K562 (cell line): ENCODE data around the gene EXOC5. TPM values are rescaled to one million over a fixed set of nuclear protein-coding genes. Genes with fewer than 3 reads are reported as not detected.

ENCODE experiments used
- ATAC-seq: fragments of 200-7000 bp; cut with Tn5 transposase; 3 replicates; pipeline ENCODE4 v1.9.1; 2020; ENCODE audit warnings: moderate library complexity
- BruUV-seq: library from RNA; stranded (reverse); fragments of 400-500 nt; replicated peaks from 2 replicates; lab custom pipeline; 2021; lab: Mats Ljungman, UMichigan
- CTCF ChIA-PET: fragments of 300-600 bp; formaldehyde crosslinking; extraction: SDS; loops from one replicate; lab custom pipeline; 2021; ENCODE audit warnings: low intra/inter-chr PET ratio; lab: Yijun Ruan, JAX
- POLR2A ChIA-PET: fragments of 300-600, 350-650 bp; sonication (Branson Sonifier 250); formaldehyde crosslinking; extraction: SDS; loops from one replicate; lab custom pipeline; 2021; ENCODE audit warnings: antibody characterized with exemption, inconsistent platforms; lab: Yijun Ruan, JAX
- DNase-seq, 4 experiments: peaks; one replicate each; pipeline versions ENCODE4 v3.0.0 to v3.0.0-alpha.2; 2011 to 2018; ENCODE audit warnings: low spot score in 3 of 4, mixed read lengths in 3 of 4; ENCODE audit errors: extremely low read depth in 1 of 4
- FAIRE-seq: peaks from 2 replicates; lab custom pipeline; 2011; peaks lifted over from hg19 to GRCh38; lab: Jason Lieb, UNC
- H2AFZ ChIP-seq: 2 replicates; pipeline ENCODE4 v1.6.0; 2011; ENCODE audit warnings: low read depth, low read length, control low read depth, inconsistent platforms
- H3K27ac ChIP-seq: fragments of 200-600 bp; 3 replicates; pipeline ENCODE4 v1.8.0; 2011; ENCODE audit warnings: low read depth, mild to moderate bottlenecking, control low read depth, inconsistent platforms, low read length, moderate library complexity, mixed read lengths; ENCODE audit errors: extremely low read depth
- H3K27me3 ChIP-seq, 2 experiments: fragments of 300-600 bp in 1 of 2; 2 replicates in 1 of 2; 3 replicates in 1 of 2; pipeline versions ENCODE4 v1.6.0 to v1.8.0; 2011; ENCODE audit warnings: inconsistent platforms in 2 of 2, low read length in 2 of 2, mild to moderate bottlenecking in 1 of 2, mixed read lengths in 1 of 2, moderate library complexity in 1 of 2; ENCODE audit not compliant: control insufficient read depth in 2 of 2, insufficient read depth in 2 of 2
- H3K36me3 ChIP-seq: fragments of 300-600 bp; 3 replicates; pipeline ENCODE4 v1.8.0; 2011; ENCODE audit warnings: mild to moderate bottlenecking, low read length, inconsistent platforms; ENCODE audit not compliant: control insufficient read depth, insufficient read depth
- H3K4me1 ChIP-seq, 2 experiments: fragments of 200-600 bp in 1 of 2; replicated peaks in 1 of 2; 2 replicates in 1 of 2; 3 replicates in 1 of 2; pipeline versions ENCODE4 v1.5.1 to v1.8.0; 2011; ENCODE audit warnings: inconsistent platforms in 2 of 2, low read length in 2 of 2, mild to moderate bottlenecking in 1 of 2, mixed read lengths in 1 of 2, moderate library complexity in 1 of 2; ENCODE audit not compliant: control insufficient read depth in 2 of 2, insufficient read depth in 2 of 2
- H3K4me2 ChIP-seq: 2 replicates; pipeline ENCODE4 v1.6.1; 2011; ENCODE audit warnings: low read length, control low read depth, inconsistent platforms, mixed read lengths; ENCODE audit not compliant: insufficient read depth
- H3K4me3 ChIP-seq: fragments of 200-600 bp; sonication (generic), shearing (Covaris generic); 2 replicates; pipeline ENCODE4 v1.5.1; 2016; ENCODE audit warnings: control low read depth, inconsistent platforms
- H3K79me2 ChIP-seq: fragments of 200-600 bp; 3 replicates; pipeline ENCODE4 v1.8.0; 2011; ENCODE audit warnings: low read length, inconsistent platforms; ENCODE audit not compliant: control insufficient read depth, insufficient read depth
- H3K9ac ChIP-seq, 2 experiments: 2 replicates each; pipeline versions ENCODE4 v1.6.0 to v1.6.1; 2011; ENCODE audit warnings: low read depth in 2 of 2, low read length in 2 of 2, control low read depth in 1 of 2, inconsistent platforms in 1 of 2, mild to moderate bottlenecking in 1 of 2, mixed read lengths in 1 of 2; ENCODE audit not compliant: insufficient read depth in 1 of 2
- H3K9me1 ChIP-seq: one replicate; pipeline ENCODE4 v1.6.0; 2011; ENCODE audit warnings: inconsistent platforms, mild to moderate bottlenecking, low read length, moderate library complexity; ENCODE audit not compliant: control insufficient read depth, insufficient read depth
- H3K9me3 ChIP-seq: replicated peaks from 2 replicates; pipeline ENCODE4 v1.5.1; 2011; ENCODE audit warnings: low read depth, low read length, inconsistent platforms; ENCODE audit not compliant: control insufficient read depth, insufficient read depth
- H4K20me1 ChIP-seq: replicated peaks from 2 replicates; pipeline ENCODE4 v1.6.1; 2011; ENCODE audit warnings: low read length, inconsistent platforms, mixed read lengths; ENCODE audit not compliant: control insufficient read depth, insufficient read depth
- CREB3 ChIP-seq: fragments of 450-650 bp; conservative IDR thresholded peaks from 2 replicates; pipeline ENCODE4 v1.6.1; 2016; ENCODE audit warnings: missing genetic modification characterization, low read depth, mild to moderate bottlenecking, missing compliant biosample characterization, moderate library complexity
- ESRRB ChIP-seq: fragments of 250-450 bp; sonication (Bioruptor Pico); IDR thresholded peaks from 2 replicates; pipeline ENCODE4 v1.5.0; 2020; ENCODE audit warnings: mild to moderate bottlenecking, moderate library complexity, borderline replicate concordance
- ETS2 ChIP-seq: IDR thresholded peaks from 2 replicates; pipeline ENCODE4 v1.6.1; 2016; ENCODE audit warnings: borderline replicate concordance, missing genetic modification characterization, mild to moderate bottlenecking, moderate library complexity, missing compliant biosample characterization; ENCODE audit not compliant: poor library complexity, severe bottlenecking
- FOSL1 ChIP-seq: fragments of 200-800 bp; sonication (Bioruptor generic); conservative IDR thresholded peaks from 2 replicates; pipeline ENCODE4 v1.6.1; 2016; ENCODE audit warnings: missing genetic modification characterization, missing compliant biosample characterization
- NEUROD1 ChIP-seq: fragments of 150-350 bp; IDR thresholded peaks from 2 replicates; pipeline ENCODE4 v1.6.1; 2014; ENCODE audit warnings: borderline replicate concordance, low read length, low read depth; ENCODE audit not compliant: partially characterized antibody
- NUFIP1 ChIP-seq: fragments of 450-650 bp; IDR thresholded peaks from 2 replicates; pipeline ENCODE4 v1.6.1; 2018; ENCODE audit not compliant: partially characterized antibody
- PHF20 ChIP-seq: fragments of 450-650 bp; IDR thresholded peaks from 2 replicates; pipeline ENCODE4 v1.6.1; 2018; ENCODE audit not compliant: partially characterized antibody
- SAFB2 ChIP-seq: fragments of 200-400 bp; formaldehyde crosslinking; IDR thresholded peaks from 2 replicates; pipeline ENCODE4 v1.6.1; 2018; ENCODE audit warnings: borderline replicate concordance, low read length, low read depth, moderate library complexity; ENCODE audit not compliant: severe bottlenecking
- SRF ChIP-seq, 2 experiments: fragments of 250-450, 450-650 bp in 1 of 2; sonication (Bioruptor Pico) in 1 of 2; sonication (generic) in 1 of 2; formaldehyde crosslinking; IDR thresholded peaks; 2 replicates each; pipeline versions ENCODE4 v1.5.0 to v1.5.1; 2020 to 2022; ENCODE audit warnings: mild to moderate bottlenecking in 1 of 2, missing genetic modification reagents in 1 of 2
- SRSF9 ChIP-seq: fragments of 200-400 bp; formaldehyde crosslinking; IDR thresholded peaks from 2 replicates; pipeline ENCODE4 v1.6.1; 2017; ENCODE audit warnings: low read depth, low read length, borderline replicate concordance
- ZKSCAN1 ChIP-seq: fragments of 150-350 bp; IDR thresholded peaks from 2 replicates; pipeline ENCODE4 v1.6.1; 2016; ENCODE audit warnings: low read depth, low read length
- ZNF217 ChIP-seq: sonication (generic); formaldehyde crosslinking; IDR thresholded peaks from 2 replicates; pipeline ENCODE4 v1.8.0; 2022; ENCODE audit warnings: mild to moderate bottlenecking, missing genetic modification reagents
- ZNF253 ChIP-seq: fragments of 250-450 bp; sonication (Bioruptor Pico); conservative IDR thresholded peaks from 2 replicates; pipeline ENCODE4 v1.6.1; 2021; ENCODE audit warnings: mild to moderate bottlenecking
- ZSCAN32 ChIP-seq: fragments of 450-650 bp; formaldehyde crosslinking; IDR thresholded peaks from 2 replicates; pipeline ENCODE4 v1.4.0; 2020; ENCODE audit warnings: mild to moderate bottlenecking, moderate library complexity
- WGBS: fragments of 100-300 bp; shearing (Covaris generic); methylation state at CpG from one replicate; pipeline ENCODE4 v1.1.6; 2016; ENCODE audit warnings: low coverage, mixed read lengths; ENCODE audit not compliant: insufficient coverage; ENCODE audit errors: missing lambda C conversion rate; 5-methylcytosine and 5-hydroxymethylcytosine counted together
- in situ Hi-C: fragments of 300-500 bp; cut with MboI; formaldehyde crosslinking; loops from 4 replicates; pipeline ENCODE4 v1.15.0; 2018; ENCODE audit warnings: inconsistent platforms, mixed read lengths
- intact Hi-C: fragments of 100-400 bp; cut with micrococcal nuclease; formaldehyde crosslinking; loops from 2 replicates; pipeline ENCODE4 v1.14.2; 2022
- polyA plus RNA-seq, 8 experiments: library from polyadenylated mRNA; depleted of rRNA in 4 of 8; stranded (reverse) in 5 of 8; unstranded in 3 of 8; fragments of >200 nt; fragmentation: Nextera tagmentation in 2 of 8; fragmentation: Illumina TruSeq in 1 of 8; extraction: Ambion mirVana in 2 of 8; extraction: Trizol in 1 of 8; gene quantifications; 2 replicates each; pipeline versions ENCODE4 v1.2.1 to v1.2.3, GENCODE V29; 2011 to 2014; ENCODE audit warnings: inconsistent platforms in 1 of 8, missing spikeins in 1 of 8
- total RNA-seq, 7 experiments: library from RNA; depleted of rRNA in 6 of 7; stranded (reverse); fragments of >200 nt in 6 of 7; fragmentation: Illumina TruSeq in 2 of 7; extraction: Trizol in 2 of 7; gene quantifications; 2 replicates each; pipeline versions ENCODE4 v1.2.1 to v1.2.3, GENCODE V29; 2011 to 2021; ENCODE audit warnings: low replicate concordance in 1 of 7

The EXOC5 gene
- total and polyA plus RNA-seq, 9 of the 15 experiments (the other 6 are each of a cell fraction or from before 2014, with no cell fraction given) = 5.7 to 50.3 (median 32.0) TPM

GRCh38 chr14:57244106-57244505, 24.6 kb downstream of the EXOC5 start:
- in situ Hi-C loops = no loop called here
- Histone ChIP-seq H3K36me3 (peaks cover 28% of the 10 kb centered on the region; the same call in 2 of the 3 replicates), H2AFZ (no peak overlapping the region), H3K27ac (no peak overlapping the region), H4K20me1 (no peaks in the 10 kb centered on the region), H3K9me3 (no peaks in the 10 kb centered on the region), H3K4me2 (no peak overlapping the region), H3K4me3 (no peak overlapping the region), H3K79me2 (peaks cover 7% of the 10 kb centered on the region), H3K9ac (no peak overlapping the region), H3K9me1 (no peaks in the 10 kb centered on the region), H3K4me1 (no peaks in the 10 kb centered on the region; a peak in 1 of 5 replicates), H3K27me3 (no peaks in the 10 kb centered on the region)
- FAIRE-seq (no peak), ATAC-seq (no peak), DNase-seq (no peak)
- TF ChIP-seq SAFB2 = no peak
- no peak for TF ChIP-seq NUFIP1
- TF ChIP-seq ZNF217 (CRISPR knock-in tag) = no peak
- no peak for TF ChIP-seq CREB3 (tag)
- no peak for TF ChIP-seq ZSCAN32 (CRISPR knock-in tag)
- no peak for TF ChIP-seq ETS2 (tag)
- no peak for TF ChIP-seq NEUROD1
- TF ChIP-seq ZNF253 (CRISPR knock-in tag) = no peak
- TF ChIP-seq PHF20 = no peak
- TF ChIP-seq ESRRB (CRISPR knock-in tag) = no peak
- no peak for TF ChIP-seq FOSL1 (tag)
- no peak for TF ChIP-seq ZKSCAN1
- TF ChIP-seq SRSF9 = no peak
- no peak for TF ChIP-seq SRF (CRISPR knock-in tag; IDR thresholded peaks at IDR 0.05)
- intact Hi-C loops = no loop called here
- 78% methylated on average over 2 of the region's 2 CpGs for WGBS
- POLR2A ChIA-PET = no interaction called here
- BruUV-seq = no TSS peak
- CTCF ChIA-PET = no interaction called here
